Measurements from ENCODE around the gene SPAAR.

- TF ChIP-seq POLR2A (IDR thresholded peaks at IDR 0.05) (no peak), CTCF (IDR thresholded peaks at IDR 0.05) (no peak), EP300 (IDR thresholded peaks at IDR 0.05) (no peak)
These were observed 26.3 kb upstream of the SPAAR start for GRCh38 chr9:35882996-35883395.
